ENCODE measurements around the gene TMEM185A. TPM values are rescaled to one million over a fixed set of nuclear protein-coding genes. Genes with fewer than 3 reads are reported as not detected.
"Not testable (repeated sequence)": the region's sequence is repeated elsewhere in the genome, so short reads cannot be mapped to it uniquely, and the experiment has no call there.

Gene TMEM185A
- total and polyA plus RNA-seq, 5 donors from 2014 or later: 16.2 to 21.9 (median 19.5) TPM

- no peaks in the 10 kb centered on the region for H3K9me3 Mint-ChIP-seq
- no peaks in the 10 kb centered on the region for H3K9me3 ChIP-seq (ENCODE audit: control insufficient read depth in 2 of 2, low read length in 2 of 2)
- H3K36me3 ChIP-seq (ENCODE audit: control insufficient read depth, insufficient read depth, low read length): no peaks in the 10 kb centered on the region
- no peak overlapping the region for H3K4me3 Mint-ChIP-seq
- H3K27ac Mint-ChIP-seq: no peak overlapping the region
- no peaks in the 10 kb centered on the region for H3K27me3 ChIP-seq (ENCODE audit: control insufficient read depth, insufficient read depth, low read length)
- H3K4me3 ChIP-seq (ENCODE audit: low read depth, low read length): no peak overlapping the region
- H3K27me3 Mint-ChIP-seq: no peaks in the 10 kb centered on the region
- H3K4me1 Mint-ChIP-seq: peaks cover 0 to 30% (median 9%) of the 10 kb centered on the region in 4 donors
- H3K36me3 Mint-ChIP-seq: no peaks in the 10 kb centered on the region
- ATAC-seq (ENCODE audit: low read depth in 2 of 2) (no peak), DNase-seq (no peak)
- no peaks in the 10 kb centered on the region for H3K4me1 ChIP-seq (ENCODE audit: control insufficient read depth, insufficient read depth, low read length, poor library complexity, severe bottlenecking)
- no peak overlapping the region for H3K27ac ChIP-seq (ENCODE audit: insufficient read depth, low read length, poor library complexity, severe bottlenecking)
These were observed 12.7 kb downstream of the TMEM185A start for GRCh38 chrX:149618871-149619270.

GRCh38 chrX:149611623-149612175, 19.9 kb downstream of the TMEM185A start:
- no peaks in the 10 kb centered on the region for H3K9me3 Mint-ChIP-seq
- no peaks in the 10 kb centered on the region for H3K27me3 Mint-ChIP-seq
- H3K27me3 ChIP-seq (ENCODE audit: control insufficient read depth, insufficient read depth, low read length): no peaks in the 10 kb centered on the region
- H3K36me3 ChIP-seq (ENCODE audit: control insufficient read depth, insufficient read depth, low read length): peaks cover 8% of the 10 kb centered on the region
- H3K4me3 ChIP-seq (ENCODE audit: low read depth, low read length): no peak overlapping the region
- DNase-seq (no peak), ATAC-seq (ENCODE audit: low read depth in 2 of 2) (no peak)
- peaks cover 7% of the 10 kb centered on the region for H3K36me3 Mint-ChIP-seq
- H3K4me1 Mint-ChIP-seq: peaks cover 0 to 31% (median 10%) of the 10 kb centered on the region in 4 donors
- no peak overlapping the region for H3K27ac Mint-ChIP-seq
- no peak overlapping the region for H3K4me3 Mint-ChIP-seq
- no peak overlapping the region for H3K27ac ChIP-seq (ENCODE audit: insufficient read depth, low read length, poor library complexity, severe bottlenecking)
- no peaks in the 10 kb centered on the region for H3K4me1 ChIP-seq (ENCODE audit: control insufficient read depth, insufficient read depth, low read length, poor library complexity, severe bottlenecking)
- no peaks in the 10 kb centered on the region for H3K9me3 ChIP-seq (ENCODE audit: control insufficient read depth in 2 of 2, low read length in 2 of 2)

GRCh38 chrX:149610511-149610910, 21.1 kb downstream of the TMEM185A start:
- H3K36me3 ChIP-seq (ENCODE audit: control insufficient read depth, insufficient read depth, low read length): peaks cover 11% of the 10 kb centered on the region
- no peak overlapping the region for H3K4me3 ChIP-seq (ENCODE audit: low read depth, low read length)
- Mint-ChIP-seq H3K36me3 (peaks cover 7% of the 10 kb centered on the region), H3K9me3 (no peaks in the 10 kb centered on the region), H3K27me3 (no peaks in the 10 kb centered on the region), H3K4me3 (no peak overlapping the region), H3K4me1 (peaks cover 0 to 24% (median 10%) of the 10 kb centered on the region in 4 donors), H3K27ac (no peak overlapping the region)
- H3K27ac ChIP-seq (ENCODE audit: insufficient read depth, low read length, poor library complexity, severe bottlenecking): no peak overlapping the region
- ATAC-seq (ENCODE audit: low read depth in 2 of 2) (no peak), DNase-seq (no peak)
- H3K4me1 ChIP-seq (ENCODE audit: control insufficient read depth, insufficient read depth, low read length, poor library complexity, severe bottlenecking): no peaks in the 10 kb centered on the region
- H3K9me3 ChIP-seq (ENCODE audit: control insufficient read depth in 2 of 2, low read length in 2 of 2): no peaks in the 10 kb centered on the region
- H3K27me3 ChIP-seq (ENCODE audit: control insufficient read depth, insufficient read depth, low read length): no peaks in the 10 kb centered on the region

GRCh38 chrX:149607699-149608098, 23.9 kb downstream of the TMEM185A start:
- Mint-ChIP-seq H3K27me3 (no peaks in the 10 kb centered on the region), H3K4me1 (peaks cover 0 to 9% (median 7%) of the 10 kb centered on the region in 4 donors), H3K4me3 (no peak overlapping the region), H3K36me3 (peaks cover 7% of the 10 kb centered on the region), H3K27ac (peak overlapping the region in 1 of 3 donors; percentile 71), H3K9me3 (no peaks in the 10 kb centered on the region)
- peaks cover 23% of the 10 kb centered on the region for H3K36me3 ChIP-seq (ENCODE audit: control insufficient read depth, insufficient read depth, low read length)
- H3K27me3 ChIP-seq (ENCODE audit: control insufficient read depth, insufficient read depth, low read length): no peaks in the 10 kb centered on the region
- no peak overlapping the region for H3K27ac ChIP-seq (ENCODE audit: insufficient read depth, low read length, poor library complexity, severe bottlenecking)
- no peak for ATAC-seq (ENCODE audit: low read depth in 2 of 2)
- no peaks in the 10 kb centered on the region for H3K4me1 ChIP-seq (ENCODE audit: control insufficient read depth, insufficient read depth, low read length, poor library complexity, severe bottlenecking)
- H3K4me3 ChIP-seq (ENCODE audit: low read depth, low read length): no peak overlapping the region
- no peaks in the 10 kb centered on the region for H3K9me3 ChIP-seq (ENCODE audit: control insufficient read depth in 2 of 2, low read length in 2 of 2)
- DNase-seq: no peak

GRCh38 chrX:149605248-149605885, 26.2 kb downstream of the TMEM185A start:
- not testable (repeated sequence) for H3K4me3 Mint-ChIP-seq; H3K4me1 Mint-ChIP-seq; H3K4me1 ChIP-seq (ENCODE audit: control insufficient read depth, insufficient read depth, low read length, poor library complexity, severe bottlenecking); H3K27ac Mint-ChIP-seq; H3K27me3 ChIP-seq (ENCODE audit: control insufficient read depth, insufficient read depth, low read length); H3K27me3 Mint-ChIP-seq; H3K4me3 ChIP-seq (ENCODE audit: low read depth, low read length); ATAC-seq (ENCODE audit: low read depth in 2 of 2); H3K9me3 Mint-ChIP-seq; H3K36me3 Mint-ChIP-seq; DNase-seq; H3K27ac ChIP-seq (ENCODE audit: insufficient read depth, low read length, poor library complexity, severe bottlenecking); H3K9me3 ChIP-seq (ENCODE audit: control insufficient read depth in 2 of 2, low read length in 2 of 2)
- H3K36me3 ChIP-seq (ENCODE audit: control insufficient read depth, insufficient read depth, low read length): peaks cover 24% of the 10 kb centered on the region

DNA sequence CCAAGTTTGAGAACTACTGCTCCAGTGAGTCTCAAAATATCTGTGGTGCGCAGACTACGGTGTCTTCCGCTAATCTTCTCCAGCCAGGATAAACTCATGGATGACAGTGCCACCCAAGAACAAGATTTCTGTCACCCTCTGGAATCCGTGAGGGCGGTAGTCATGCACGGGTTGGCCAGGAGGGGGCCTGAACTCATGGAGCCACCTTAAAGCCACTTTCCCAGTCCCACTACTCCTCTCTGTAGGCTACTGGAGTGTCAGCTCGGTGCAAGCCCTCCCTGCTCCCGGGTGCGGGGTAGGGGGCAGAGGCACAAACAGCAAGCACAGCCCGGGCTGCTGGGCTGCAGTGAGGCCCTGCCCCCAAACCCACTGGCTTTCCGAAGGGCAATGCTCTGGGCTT, 33.0 kb downstream of the TMEM185A start:
- H3K4me3 Mint-ChIP-seq; H3K36me3 ChIP-seq (ENCODE audit: control insufficient read depth, insufficient read depth, low read length); H3K27ac Mint-ChIP-seq; ATAC-seq (ENCODE audit: low read depth in 2 of 2); H3K27ac ChIP-seq (ENCODE audit: insufficient read depth, low read length, poor library complexity, severe bottlenecking); H3K4me1 Mint-ChIP-seq; H3K4me3 ChIP-seq (ENCODE audit: low read depth, low read length); H3K4me1 ChIP-seq (ENCODE audit: control insufficient read depth, insufficient read depth, low read length, poor library complexity, severe bottlenecking); H3K27me3 Mint-ChIP-seq; H3K9me3 Mint-ChIP-seq; DNase-seq; H3K36me3 Mint-ChIP-seq; H3K27me3 ChIP-seq (ENCODE audit: control insufficient read depth, insufficient read depth, low read length); H3K9me3 ChIP-seq (ENCODE audit: control insufficient read depth in 2 of 2, low read length in 2 of 2): not testable (repeated sequence)

GRCh38 chrX:149595943-149596342, 35.6 kb downstream of the TMEM185A start:
- not testable (repeated sequence) for H3K4me1 ChIP-seq (ENCODE audit: control insufficient read depth, insufficient read depth, low read length, poor library complexity, severe bottlenecking); H3K36me3 ChIP-seq (ENCODE audit: control insufficient read depth, insufficient read depth, low read length); ATAC-seq (ENCODE audit: low read depth in 2 of 2); H3K27me3 ChIP-seq (ENCODE audit: control insufficient read depth, insufficient read depth, low read length); H3K27ac Mint-ChIP-seq; H3K4me3 Mint-ChIP-seq; DNase-seq; H3K4me1 Mint-ChIP-seq; H3K36me3 Mint-ChIP-seq; H3K27ac ChIP-seq (ENCODE audit: insufficient read depth, low read length, poor library complexity, severe bottlenecking); H3K9me3 Mint-ChIP-seq; H3K27me3 Mint-ChIP-seq; H3K4me3 ChIP-seq (ENCODE audit: low read depth, low read length); H3K9me3 ChIP-seq (ENCODE audit: control insufficient read depth in 2 of 2, low read length in 2 of 2)

GRCh38 chrX:149595214-149595613, 36.4 kb downstream of the TMEM185A start, which contains the start of gene HSFX2:
HSFX2 (minus strand) TSS chrX:149595314; CDS start chrX:149594700, 614 bp downstream.
- H3K27me3 ChIP-seq (ENCODE audit: control insufficient read depth, insufficient read depth, low read length); H3K36me3 ChIP-seq (ENCODE audit: control insufficient read depth, insufficient read depth, low read length); H3K4me1 ChIP-seq (ENCODE audit: control insufficient read depth, insufficient read depth, low read length, poor library complexity, severe bottlenecking); H3K36me3 Mint-ChIP-seq; ATAC-seq (ENCODE audit: low read depth in 2 of 2); H3K27me3 Mint-ChIP-seq; H3K4me3 Mint-ChIP-seq; H3K4me3 ChIP-seq (ENCODE audit: low read depth, low read length); H3K9me3 ChIP-seq (ENCODE audit: control insufficient read depth in 2 of 2, low read length in 2 of 2); DNase-seq; H3K9me3 Mint-ChIP-seq; H3K27ac Mint-ChIP-seq; H3K4me1 Mint-ChIP-seq; H3K27ac ChIP-seq (ENCODE audit: insufficient read depth, low read length, poor library complexity, severe bottlenecking): not testable (repeated sequence)
